OCI-LY7 (cell line): Measurements from ENCODE around the gene ITGB1. TPM values are rescaled to one million over a fixed set of nuclear protein-coding genes. Genes with fewer than 3 reads are reported as not detected.
A peak's percentile ranks its signal among the peaks of the same experiment; 100 is the strongest.
"Not testable (repeated sequence)": the region's sequence is repeated elsewhere in the genome, so short reads cannot be mapped to it uniquely, and the experiment has no call there.

Source experiments
- BruUV-seq: library from RNA; stranded (reverse); fragments of 400-500 nt; replicated peaks from 2 replicates; lab custom pipeline; 2021; lab: Mats Ljungman, UMichigan
- CTCF ChIA-PET: fragments of 300-600 bp; sonication (Branson Sonifier 250); formaldehyde crosslinking; loops from one replicate; lab custom pipeline; 2022; ENCODE audit warnings: antibody characterized with exemption; ENCODE audit not compliant: unreplicated experiment; lab: Charles Lee
- POLR2A ChIA-PET: fragments of 300-600 bp; sonication (Branson Sonifier 250); formaldehyde crosslinking; loops from one replicate; lab custom pipeline; 2022; ENCODE audit warnings: antibody characterized with exemption; lab: Charles Lee
- DNase-seq: peaks from one replicate; pipeline ENCODE4 v3.0.0-alpha.2; 2015; ENCODE audit warnings: low spot score
- H2AFZ ChIP-seq: fragments of 200-600 bp; sonication (generic), shearing (Covaris generic); 2 replicates; pipeline ENCODE4 v1.6.1; 2014; ENCODE audit warnings: mild to moderate bottlenecking, antibody characterized with exemption, low read length, moderate library complexity
- H3K27ac ChIP-seq: fragments of 200-600 bp; sonication (generic); 2 replicates; pipeline ENCODE4 v1.5.1; 2014; ENCODE audit warnings: mixed run types, low read depth, mild to moderate bottlenecking, moderate library complexity, low read length, inconsistent platforms; ENCODE audit not compliant: poor library complexity, severe bottlenecking
- H3K36me3 ChIP-seq: fragments of 200-600 bp; sonication (generic); 2 replicates; pipeline ENCODE4 v1.6.1; 2014; ENCODE audit warnings: mild to moderate bottlenecking, antibody characterized with exemption, low read length, moderate library complexity, mixed read lengths; ENCODE audit not compliant: insufficient read depth
- H3K4me1 ChIP-seq: fragments of 200-600 bp; sonication (generic); 2 replicates; pipeline ENCODE4 v1.5.1; 2014; ENCODE audit warnings: mild to moderate bottlenecking, low read length; ENCODE audit not compliant: insufficient read depth, poor library complexity, severe bottlenecking
- H3K4me2 ChIP-seq: fragments of 200-600 bp; sonication (generic); 2 replicates; pipeline ENCODE4 v1.6.1; 2014; ENCODE audit warnings: mild to moderate bottlenecking, low read length
- H3K4me3 ChIP-seq: fragments of 200-600 bp; sonication (generic); 2 replicates; pipeline ENCODE4 v1.5.1; 2014; ENCODE audit warnings: mild to moderate bottlenecking, low read depth, low read length; ENCODE audit not compliant: poor library complexity, severe bottlenecking
- H3K79me2 ChIP-seq: fragments of 200-600 bp; sonication (generic); 2 replicates; pipeline ENCODE4 v1.6.1; 2016; ENCODE audit warnings: low read depth, mild to moderate bottlenecking, low read length, moderate library complexity, mixed read lengths; ENCODE audit not compliant: insufficient read depth
- H3K9me2 ChIP-seq: fragments of 200-600 bp; sonication (generic); 2 replicates; pipeline ENCODE4 v1.6.1; 2016; ENCODE audit warnings: mild to moderate bottlenecking, low read length, mixed read lengths; ENCODE audit not compliant: insufficient read depth
- H3K9me3 ChIP-seq: fragments of 200-600 bp; sonication (generic); 2 replicates; pipeline ENCODE4 v1.6.1; 2014; ENCODE audit warnings: mild to moderate bottlenecking, mixed run types, low read length, mixed read lengths
- H4K20me1 ChIP-seq: fragments of 200-600 bp; sonication (generic); 2 replicates; pipeline ENCODE4 v1.6.1; 2014; ENCODE audit warnings: mild to moderate bottlenecking, antibody characterized with exemption, low read length, moderate library complexity, mixed read lengths; ENCODE audit not compliant: insufficient read depth
- CTCF ChIP-seq: fragments of 200-600 bp; sonication (generic); conservative IDR thresholded peaks from 2 replicates; pipeline ENCODE4 v1.5.1; 2014; ENCODE audit warnings: mild to moderate bottlenecking, antibody characterized with exemption, low read length, moderate library complexity, mixed read lengths
- EZH2phosphoT487 ChIP-seq: fragments of 200-600 bp; sonication (generic); IDR thresholded peaks from 2 replicates; pipeline ENCODE4 v1.6.1; 2018; ENCODE audit warnings: low read depth, borderline replicate concordance, mild to moderate bottlenecking, mixed run types, antibody characterized with exemption, low read length, moderate library complexity, mixed read lengths
- intact Hi-C: fragments of 100-400 bp; cut with micrococcal nuclease; formaldehyde crosslinking; loops from one replicate; pipeline ENCODE4 v1.10.0; 2022; ENCODE audit not compliant: unreplicated experiment
- total RNA-seq, 2 experiments: library from RNA; depleted of rRNA in 1 of 2; stranded (reverse); fragments of >200 nt in 1 of 2; shearing (Covaris generic) in 1 of 2; gene quantifications; 2 replicates each; pipeline ENCODE4 v1.2.3, GENCODE V29; 2014 to 2022

The ITGB1 gene
- total RNA-seq, 2 experiments from 2014 or later: 165 to 167 TPM

- intact Hi-C loops: loop anchor here (2.0 to 5.0 kb wide), 2 partner anchors 47 to 558 kb away; partner anchors contain the start of genes CCDC7 and ITGB1
- H3K4me1 ChIP-seq: peaks cover 44% of the 10 kb centered on the region
- H2AFZ ChIP-seq: peak overlapping the region; percentile 76
- peaks cover 12% of the 10 kb centered on the region for H3K9me3 ChIP-seq
- H3K9me2 ChIP-seq: no peaks in the 10 kb centered on the region
- H3K79me2 ChIP-seq: no peaks in the 10 kb centered on the region
- CTCF ChIA-PET: interaction anchor here (0.6 to 1.6 kb wide), 2 partner anchors 29 to 210 kb away, joined by 3 read pairs; no protein-coding TSS in a partner anchor
- H3K36me3 ChIP-seq: peaks cover 3% of the 10 kb centered on the region; the same call in 1 of the 2 replicates
- no peaks in the 10 kb centered on the region for H4K20me1 ChIP-seq
- H3K27ac ChIP-seq: peak overlapping the region; percentile 5
- peak overlapping the region; percentile 43 for H3K4me3 ChIP-seq
- H3K4me2 ChIP-seq: peak overlapping the region; percentile 62
- POLR2A ChIA-PET: interaction anchor here (0.5 to 4.2 kb wide), 10 partner anchors 10 to 217 kb away, joined by 3 to 15 read pairs (median 5); no protein-coding TSS in a partner anchor
- TF ChIP-seq CTCF: no peak
- TF ChIP-seq EZH2phosphoT487: no peak
- DNase-seq: peak; percentile 62
- no TSS peak for BruUV-seq
Measured at GRCh38 chr10:33005322-33006301, 47.6 kb upstream of the ITGB1 start.

GRCh38 chr10:33001908-33002492 lies 44.0 kb upstream of the ITGB1 start:
- no TSS peak for BruUV-seq
- CTCF ChIA-PET: no interaction called here
- Histone ChIP-seq H3K4me1 (peaks cover 36% of the 10 kb centered on the region), H3K9me3 (peaks cover 26% of the 10 kb centered on the region), H3K4me3 (no peak overlapping the region), H3K36me3 (peaks cover 3% of the 10 kb centered on the region; the same call in 1 of the 2 replicates), H3K9me2 (no peaks in the 10 kb centered on the region), H4K20me1 (no peaks in the 10 kb centered on the region), H2AFZ (no peak overlapping the region), H3K27ac (no peak overlapping the region), H3K4me2 (no peak overlapping the region), H3K79me2 (no peaks in the 10 kb centered on the region)
- POLR2A ChIA-PET: interaction anchor here (0.7 to 1.7 kb wide), 9 partner anchors 10 to 623 kb away, joined by 3 to 8 read pairs (median 4); no protein-coding TSS in a partner anchor
- TF ChIP-seq CTCF (no peak), EZH2phosphoT487 (no peak)
- intact Hi-C loops: no loop called here
- DNase-seq: no peak

GRCh38 chr10:32998060-32998581 lies 40.1 kb upstream of the ITGB1 start:
- CTCF ChIA-PET: interaction anchor here (1.0 kb wide), 1 partner anchor 13 kb away, joined by 3 read pairs; no protein-coding TSS in a partner anchor
- intact Hi-C loops: loop anchor here (5.0 kb wide), 2 partner anchors 81 to 119 kb away; no protein-coding TSS in a partner anchor

More at GRCh38 chr10:32998060-32998581, 40.1 kb upstream of the ITGB1 start:
- not testable (repeated sequence) for H3K36me3 ChIP-seq, DNase-seq, H3K9me2 ChIP-seq, H3K79me2 ChIP-seq, H3K27ac ChIP-seq, BruUV-seq, H4K20me1 ChIP-seq, H3K4me3 ChIP-seq
- Histone ChIP-seq H3K4me2 (0 out of 2 replicates have a peak overlapping the region, but pooled peaks have one; percentile 4), H2AFZ (peak overlapping the region; percentile 78), H3K4me1 (peaks cover 39% of the 10 kb centered on the region), H3K9me3 (peaks cover 30% of the 10 kb centered on the region)
- POLR2A ChIA-PET: interaction anchor here (1.3 to 4.5 kb wide), 4 partner anchors 14 to 39 kb away, joined by 3 to 35 read pairs (median 14); no protein-coding TSS in a partner anchor
